ENCODE data around the gene METTL27. TPM values are rescaled to one million over a fixed set of nuclear protein-coding genes. Genes with fewer than 3 reads are reported as not detected.
"Not testable (repeated sequence)": the region's sequence is repeated elsewhere in the genome, so short reads cannot be mapped to it uniquely, and the experiment has no call there.

Gene METTL27
- polyA plus RNA-seq, 4 donors = 0.89 to 14.4 (median 2.5) TPM

GRCh38 chr7:73823257-73823656 is 19.1 kb downstream of the METTL27 start:
- WGBS, 3 donors = 50 to 65% (median 63%) methylated on average over 5 of the region's 5 CpGs
- Histone ChIP-seq H3K27ac (ENCODE audit: low read depth in 1 of 3, low read length in 2 of 3) (peak overlapping the region; percentile 91 to 94 (median 93)), H3K4me3 (ENCODE audit: low read depth in 1 of 3, low read length in 3 of 3) (no peak overlapping the region), H3K27me3 (ENCODE audit: control insufficient read depth in 3 of 3, insufficient read depth in 3 of 3, low read length in 3 of 3) (no peaks in the 10 kb centered on the region), H3K36me3 (ENCODE audit: control insufficient read depth in 3 of 3, insufficient read depth in 2 of 3, low read depth in 1 of 3, low read length in 3 of 3) (no peaks in the 10 kb centered on the region), H3K4me1 (ENCODE audit: control insufficient read depth in 3 of 3, insufficient read depth in 2 of 3, low read depth in 1 of 3, low read length in 2 of 3) (peaks cover 2 to 46% (median 4%) of the 10 kb centered on the region in 3 donors), H3K9me3 (ENCODE audit: control insufficient read depth in 2 of 2, insufficient read depth in 1 of 2, low read depth in 1 of 2, low read length in 1 of 2) (no peaks in the 10 kb centered on the region)
- peak in 1 of 2 donors; percentile 40 for DNase-seq
- no peak for FAIRE-seq

GRCh38 chr7:73822319-73823173 is 19.8 kb downstream of the METTL27 start:
- WGBS, 3 donors = 9 to 43% (median 38%) methylated on average over 15 of the region's 15 CpGs
- Histone ChIP-seq H3K27ac (ENCODE audit: low read depth in 1 of 3, low read length in 2 of 3) (peak overlapping the region; percentile 91 to 94 (median 93)), H3K36me3 (ENCODE audit: control insufficient read depth in 3 of 3, insufficient read depth in 2 of 3, low read depth in 1 of 3, low read length in 3 of 3) (no peaks in the 10 kb centered on the region), H3K4me1 (ENCODE audit: control insufficient read depth in 3 of 3, insufficient read depth in 2 of 3, low read depth in 1 of 3, low read length in 2 of 3) (peaks cover 2 to 43% (median 4%) of the 10 kb centered on the region in 3 donors), H3K4me3 (ENCODE audit: low read depth in 1 of 3, low read length in 3 of 3) (no peak overlapping the region), H3K27me3 (ENCODE audit: control insufficient read depth in 3 of 3, insufficient read depth in 3 of 3, low read length in 3 of 3) (no peaks in the 10 kb centered on the region), H3K9me3 (ENCODE audit: control insufficient read depth in 2 of 2, insufficient read depth in 1 of 2, low read depth in 1 of 2, low read length in 1 of 2) (no peaks in the 10 kb centered on the region)
- FAIRE-seq (no peak), DNase-seq (peak; percentile 95 to 99)

- Histone ChIP-seq H3K4me1 (ENCODE audit: control insufficient read depth in 3 of 3, insufficient read depth in 2 of 3, low read depth in 1 of 3, low read length in 2 of 3) (peaks cover under 1 to 35% (median 4%) of the 10 kb centered on the region in 3 donors), H3K27ac (ENCODE audit: low read depth in 1 of 3, low read length in 2 of 3) (peak overlapping the region; percentile 63 to 94 (median 93))
- H3K36me3 ChIP-seq (ENCODE audit: control insufficient read depth in 3 of 3, insufficient read depth in 2 of 3, low read depth in 1 of 3, low read length in 3 of 3); H3K4me3 ChIP-seq (ENCODE audit: low read depth in 1 of 3, low read length in 3 of 3); H3K27me3 ChIP-seq (ENCODE audit: control insufficient read depth in 3 of 3, insufficient read depth in 3 of 3, low read length in 3 of 3); FAIRE-seq; H3K9me3 ChIP-seq (ENCODE audit: control insufficient read depth in 2 of 2, insufficient read depth in 1 of 2, low read depth in 1 of 2, low read length in 1 of 2): not testable (repeated sequence)
- peak in 1 of 2 donors; percentile 16 for DNase-seq
- WGBS, 3 donors = 63 to 78% (median 66%) methylated on average over 11 to 14 of the region's 14 CpGs
Observed at GRCh38 chr7:73821597-73822285, 20.6 kb downstream of the METTL27 start.

- no peaks in the 10 kb centered on the region for H3K27me3 ChIP-seq (ENCODE audit: control insufficient read depth in 3 of 3, insufficient read depth in 3 of 3, low read length in 3 of 3)
- H3K4me1 ChIP-seq (ENCODE audit: control insufficient read depth in 3 of 3, insufficient read depth in 2 of 3, low read depth in 1 of 3, low read length in 2 of 3) = peaks cover 0 to 24% (median 4%) of the 10 kb centered on the region in 3 donors
- no peak overlapping the region for H3K4me3 ChIP-seq (ENCODE audit: low read depth in 1 of 3, low read length in 3 of 3)
- no peaks in the 10 kb centered on the region for H3K9me3 ChIP-seq (ENCODE audit: control insufficient read depth in 2 of 2, insufficient read depth in 1 of 2, low read depth in 1 of 2, low read length in 1 of 2)
- H3K27ac ChIP-seq (ENCODE audit: low read depth in 1 of 3, low read length in 2 of 3) = peak overlapping the region in 1 of 3 donors; percentile 8
- peak; percentile 11 to 66 for DNase-seq
- H3K36me3 ChIP-seq (ENCODE audit: control insufficient read depth in 3 of 3, insufficient read depth in 2 of 3, low read depth in 1 of 3, low read length in 3 of 3) = no peaks in the 10 kb centered on the region
- 29 to 62% (median 50%) methylated on average over 7 of the region's 7 CpGs for WGBS, 3 donors
- no peak for FAIRE-seq
Observed at GRCh38 chr7:73820013-73820412, 22.3 kb downstream of the METTL27 start.

GRCh38 chr7:73817121-73817520 is 25.2 kb downstream of the METTL27 start:
- Histone ChIP-seq H3K27ac (ENCODE audit: low read depth in 1 of 3, low read length in 2 of 3) (no peak overlapping the region), H3K4me3 (ENCODE audit: low read depth in 1 of 3, low read length in 3 of 3) (no peak overlapping the region), H3K4me1 (ENCODE audit: control insufficient read depth in 3 of 3, insufficient read depth in 2 of 3, low read depth in 1 of 3, low read length in 2 of 3) (peaks cover 0 to 3% (median 0%) of the 10 kb centered on the region in 3 donors), H3K27me3 (ENCODE audit: control insufficient read depth in 3 of 3, insufficient read depth in 3 of 3, low read length in 3 of 3) (no peaks in the 10 kb centered on the region), H3K9me3 (ENCODE audit: control insufficient read depth in 2 of 2, insufficient read depth in 1 of 2, low read depth in 1 of 2, low read length in 1 of 2) (peaks cover 0 to 11% of the 10 kb centered on the region in 2 donors), H3K36me3 (ENCODE audit: control insufficient read depth in 3 of 3, insufficient read depth in 2 of 3, low read depth in 1 of 3, low read length in 3 of 3) (no peaks in the 10 kb centered on the region)
- 88 to 95% (median 92%) methylated on average over 6 of the region's 6 CpGs for WGBS, 3 donors
- DNase-seq = no peak
- FAIRE-seq = no peak

GRCh38 chr7:73815436-73815835 is 26.9 kb downstream of the METTL27 start:
- FAIRE-seq = no peak
- no peak for DNase-seq

GRCh38 chr7:73812996-73813395 is 29.3 kb downstream of the METTL27 start:
- Histone ChIP-seq H3K4me1 (ENCODE audit: control insufficient read depth in 3 of 3, insufficient read depth in 2 of 3, low read depth in 1 of 3, low read length in 2 of 3) (peaks cover 0 to 15% (median 0%) of the 10 kb centered on the region in 3 donors), H3K9me3 (ENCODE audit: control insufficient read depth in 2 of 2, insufficient read depth in 1 of 2, low read depth in 1 of 2, low read length in 1 of 2) (peaks cover 0 to 11% of the 10 kb centered on the region in 2 donors), H3K27me3 (ENCODE audit: control insufficient read depth in 3 of 3, insufficient read depth in 3 of 3, low read length in 3 of 3) (no peaks in the 10 kb centered on the region), H3K27ac (ENCODE audit: low read depth in 1 of 3, low read length in 2 of 3) (no peak overlapping the region), H3K36me3 (ENCODE audit: control insufficient read depth in 3 of 3, insufficient read depth in 2 of 3, low read depth in 1 of 3, low read length in 3 of 3) (no peaks in the 10 kb centered on the region), H3K4me3 (ENCODE audit: low read depth in 1 of 3, low read length in 3 of 3) (no peak overlapping the region)
- 84 to 92% (median 88%) methylated on average over 3 of the region's 3 CpGs for WGBS, 3 donors
- FAIRE-seq (no peak), DNase-seq (no peak)

More at GRCh38 chr7:73815436-73815835, 26.9 kb downstream of the METTL27 start:
- H3K4me1 ChIP-seq (ENCODE audit: control insufficient read depth in 3 of 3, insufficient read depth in 2 of 3, low read depth in 1 of 3, low read length in 2 of 3) = peaks cover 0 to 7% (median 0%) of the 10 kb centered on the region in 3 donors
- H3K9me3 ChIP-seq (ENCODE audit: control insufficient read depth in 2 of 2, insufficient read depth in 1 of 2, low read depth in 1 of 2, low read length in 1 of 2) = peaks cover 0 to 11% of the 10 kb centered on the region in 2 donors
- no peaks in the 10 kb centered on the region for H3K36me3 ChIP-seq (ENCODE audit: control insufficient read depth in 3 of 3, insufficient read depth in 2 of 3, low read depth in 1 of 3, low read length in 3 of 3)
- H3K27me3 ChIP-seq (ENCODE audit: control insufficient read depth in 3 of 3, insufficient read depth in 3 of 3, low read length in 3 of 3) = no peaks in the 10 kb centered on the region
- 80 to 86% (median 81%) methylated on average over 8 of the region's 8 CpGs for WGBS, 3 donors
- no peak overlapping the region for H3K4me3 ChIP-seq (ENCODE audit: low read depth in 1 of 3, low read length in 3 of 3)
- no peak overlapping the region for H3K27ac ChIP-seq (ENCODE audit: low read depth in 1 of 3, low read length in 2 of 3)

- H3K27me3 ChIP-seq (ENCODE audit: control insufficient read depth in 3 of 3, insufficient read depth in 3 of 3, low read length in 3 of 3) = no peaks in the 10 kb centered on the region
- H3K4me1 ChIP-seq (ENCODE audit: control insufficient read depth in 3 of 3, insufficient read depth in 2 of 3, low read depth in 1 of 3, low read length in 2 of 3) = peaks cover 0 to 15% (median 0%) of the 10 kb centered on the region in 3 donors
- H3K27ac ChIP-seq (ENCODE audit: low read depth in 1 of 3, low read length in 2 of 3) = no peak overlapping the region
- peak; percentile 79 to 86 for DNase-seq
- no peaks in the 10 kb centered on the region for H3K36me3 ChIP-seq (ENCODE audit: control insufficient read depth in 3 of 3, insufficient read depth in 2 of 3, low read depth in 1 of 3, low read length in 3 of 3)
- H3K4me3 ChIP-seq (ENCODE audit: low read depth in 1 of 3, low read length in 3 of 3) = no peak overlapping the region
- peaks cover 0 to 11% of the 10 kb centered on the region in 2 donors for H3K9me3 ChIP-seq (ENCODE audit: control insufficient read depth in 2 of 2, insufficient read depth in 1 of 2, low read depth in 1 of 2, low read length in 1 of 2)
- no peak for FAIRE-seq
- 9 to 15% (median 11%) methylated on average over 11 of the region's 11 CpGs for WGBS, 3 donors
Observed at GRCh38 chr7:73811760-73812168, 30.6 kb downstream of the METTL27 start.
